ENCODE measurements around the gene GSKIP.
"Not testable (repeated sequence)": the region's sequence is repeated elsewhere in the genome, so short reads cannot be mapped to it uniquely, and the experiment has no call there.

Gene GSKIP, protein sequence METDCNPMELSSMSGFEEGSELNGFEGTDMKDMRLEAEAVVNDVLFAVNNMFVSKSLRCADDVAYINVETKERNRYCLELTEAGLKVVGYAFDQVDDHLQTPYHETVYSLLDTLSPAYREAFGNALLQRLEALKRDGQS

DNA sequence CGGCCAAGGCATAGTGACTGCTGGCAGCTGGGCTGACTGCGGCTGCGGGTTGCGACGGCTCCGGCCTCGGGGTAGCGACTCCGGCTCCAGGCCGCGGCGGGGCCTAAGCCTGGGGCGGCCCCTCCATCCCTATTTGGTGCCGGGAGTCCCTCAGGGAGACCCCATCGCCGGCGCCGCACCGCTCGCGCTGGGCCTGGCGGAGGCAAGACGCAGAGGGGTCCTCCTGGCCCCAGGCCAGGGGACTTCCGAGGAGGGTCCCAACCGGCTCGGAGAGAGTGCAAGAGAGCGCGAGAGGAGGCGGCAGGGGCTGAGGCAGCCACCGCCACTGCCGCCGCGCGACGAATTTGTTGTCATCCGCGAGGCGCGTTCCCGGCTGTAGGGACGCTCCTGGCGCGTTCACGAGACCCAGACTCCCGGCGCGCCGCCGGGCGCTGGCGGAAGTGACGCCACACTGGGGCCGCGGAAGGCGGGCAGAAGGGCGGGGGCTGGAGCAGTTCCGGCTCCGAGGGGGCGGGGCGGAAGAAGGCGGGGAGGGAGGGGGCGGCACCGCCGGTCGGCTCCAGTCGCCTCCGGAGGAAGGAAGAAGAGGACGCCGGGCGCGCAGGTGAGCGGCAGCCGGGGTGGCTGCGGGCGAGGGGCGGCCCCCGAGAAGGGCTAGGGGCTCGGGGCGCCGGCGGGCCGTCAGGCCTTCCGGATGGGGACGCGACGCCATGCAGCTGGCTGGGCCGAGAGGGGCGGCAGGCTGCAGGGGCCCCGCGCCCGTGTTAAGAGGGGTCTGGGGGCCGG is at the start of gene GSKIP, which contains the start of gene ATG2B:
GSKIP (plus strand) TSS at position 562 of the 786 bp plus-strand sequence. CDS start 18,722 bp downstream, outside the sequence.
ATG2B (minus strand) TSS at position 377 of the 786 bp plus-strand sequence; CDS start at position 12, 365 bp downstream.
- Histone ChIP-seq H3K27me3 (ENCODE audit: control insufficient read depth, insufficient read depth, low read length) (no peaks in the 10 kb centered on the region), H3K4me1 (ENCODE audit: control insufficient read depth, insufficient read depth, low read length) (peaks cover 5% of the 10 kb centered on the region), H3K9ac (ENCODE audit: low read length) (peak within 1 kb of the TSS; percentile 84), H3K4me3 (ENCODE audit: low read length) (peak within 1 kb of the TSS; percentile 97), H3K36me3 (ENCODE audit: control insufficient read depth, insufficient read depth, low read length) (no peaks in the 10 kb centered on the region), H3K27ac (ENCODE audit: low read depth, low read length) (peak within 1 kb of the TSS; percentile 91)

DNA sequence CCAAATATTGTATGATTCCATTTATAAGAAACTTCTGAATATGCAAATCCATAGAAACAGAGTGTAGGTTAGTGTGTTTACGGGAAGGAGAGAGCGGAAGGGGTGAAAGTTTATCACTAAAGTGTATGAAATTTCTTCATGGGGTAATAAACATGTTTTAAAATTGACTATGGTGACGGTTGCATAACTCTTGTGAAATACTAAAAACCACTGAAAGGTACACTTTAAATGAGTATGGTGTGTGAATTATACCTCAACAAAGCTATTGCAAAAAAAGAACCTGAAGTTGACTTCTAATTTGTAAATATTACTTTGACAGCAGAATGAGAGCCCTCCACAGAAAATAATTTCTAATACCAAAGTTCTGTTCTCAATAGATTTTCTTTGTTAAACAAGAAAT is 47.2 kb upstream of the GSKIP start:
- H3K9ac ChIP-seq (ENCODE audit: low read length) = no peak overlapping the region
- H3K4me1 ChIP-seq (ENCODE audit: control insufficient read depth, insufficient read depth, low read length) = no peaks in the 10 kb centered on the region
- peaks cover 16% of the 10 kb centered on the region for H3K36me3 ChIP-seq (ENCODE audit: control insufficient read depth, insufficient read depth, low read length)
- no peaks in the 10 kb centered on the region for H3K27me3 ChIP-seq (ENCODE audit: control insufficient read depth, insufficient read depth, low read length)
- no peak overlapping the region for H3K27ac ChIP-seq (ENCODE audit: low read depth, low read length)
- H3K4me3 ChIP-seq (ENCODE audit: low read length) = no peak overlapping the region

DNA sequence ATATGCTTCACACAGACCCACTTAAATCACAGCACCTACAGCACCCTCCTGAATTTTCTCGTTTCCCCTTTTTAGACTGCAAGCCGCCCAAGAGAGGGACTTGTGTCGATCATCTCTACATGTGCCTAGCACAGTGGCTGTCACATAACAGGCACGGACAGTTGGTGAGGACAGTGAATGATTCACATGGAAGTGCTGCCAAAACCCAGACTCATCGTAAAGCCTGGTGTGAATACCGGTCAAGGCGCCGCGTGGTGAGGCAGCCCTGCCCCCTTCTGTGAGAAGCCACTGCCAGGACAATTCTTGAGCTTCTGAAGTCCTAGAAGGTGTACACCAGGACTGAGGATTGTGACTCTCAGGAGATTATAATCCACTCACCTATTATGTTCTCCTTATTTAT is 44.5 kb upstream of the GSKIP start:
- Histone ChIP-seq H3K27me3 (ENCODE audit: control insufficient read depth, insufficient read depth, low read length) (no peaks in the 10 kb centered on the region), H3K9ac (ENCODE audit: low read length) (no peak overlapping the region), H3K27ac (ENCODE audit: low read depth, low read length) (no peak overlapping the region), H3K4me1 (ENCODE audit: control insufficient read depth, insufficient read depth, low read length) (no peaks in the 10 kb centered on the region), H3K4me3 (ENCODE audit: low read length) (no peak overlapping the region), H3K36me3 (ENCODE audit: control insufficient read depth, insufficient read depth, low read length) (peaks cover 22% of the 10 kb centered on the region)

DNA sequence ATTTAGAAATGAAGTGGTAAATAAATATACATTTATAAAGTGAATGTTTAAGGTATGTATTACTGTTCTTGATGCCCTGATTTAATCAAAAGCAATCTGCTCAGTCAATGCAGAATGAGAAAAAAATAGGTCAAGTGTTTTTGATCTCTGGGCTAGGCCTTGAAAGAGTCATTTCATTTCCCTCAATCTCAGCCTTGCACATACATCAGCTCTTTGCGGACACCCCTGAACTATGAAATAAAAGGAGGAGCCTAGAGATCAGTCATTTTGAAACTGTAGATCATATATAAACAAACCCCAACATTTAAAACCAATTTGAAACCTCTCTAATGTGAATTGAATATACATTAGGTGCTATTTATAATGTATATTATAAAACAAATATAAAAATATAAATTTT is 42.7 kb upstream of the GSKIP start:
- Histone ChIP-seq H3K4me3 (ENCODE audit: low read length) (no peak overlapping the region), H3K4me1 (ENCODE audit: control insufficient read depth, insufficient read depth, low read length) (no peaks in the 10 kb centered on the region), H3K27ac (ENCODE audit: low read depth, low read length) (no peak overlapping the region), H3K36me3 (ENCODE audit: control insufficient read depth, insufficient read depth, low read length) (peaks cover 17% of the 10 kb centered on the region), H3K9ac (ENCODE audit: low read length) (no peak overlapping the region), H3K27me3 (ENCODE audit: control insufficient read depth, insufficient read depth, low read length) (no peaks in the 10 kb centered on the region)

DNA sequence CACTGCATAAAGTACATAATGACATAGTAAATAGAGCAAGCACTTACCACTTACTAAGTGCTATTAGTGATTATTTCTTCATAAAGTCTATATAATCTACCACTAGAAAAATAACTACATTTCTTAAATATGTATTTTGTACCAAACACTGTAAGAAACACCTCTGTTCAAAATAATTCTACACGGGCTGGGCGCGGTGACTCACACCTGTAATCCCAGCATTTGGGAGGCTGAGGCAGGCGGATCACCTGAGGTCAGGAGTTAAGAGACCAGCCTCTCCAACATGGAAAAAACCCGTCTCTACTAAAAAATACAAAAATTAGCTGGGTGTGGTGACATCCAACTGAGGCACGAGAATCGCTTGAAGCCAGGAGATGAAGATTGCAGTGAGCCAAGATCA is 39.1 kb upstream of the GSKIP start:
- Histone ChIP-seq H3K9ac (ENCODE audit: low read length) (no peak overlapping the region), H3K27ac (ENCODE audit: low read depth, low read length) (no peak overlapping the region), H3K27me3 (ENCODE audit: control insufficient read depth, insufficient read depth, low read length) (no peaks in the 10 kb centered on the region), H3K36me3 (ENCODE audit: control insufficient read depth, insufficient read depth, low read length) (peaks cover 7% of the 10 kb centered on the region), H3K4me3 (ENCODE audit: low read length) (no peak overlapping the region), H3K4me1 (ENCODE audit: control insufficient read depth, insufficient read depth, low read length) (no peaks in the 10 kb centered on the region)

DNA sequence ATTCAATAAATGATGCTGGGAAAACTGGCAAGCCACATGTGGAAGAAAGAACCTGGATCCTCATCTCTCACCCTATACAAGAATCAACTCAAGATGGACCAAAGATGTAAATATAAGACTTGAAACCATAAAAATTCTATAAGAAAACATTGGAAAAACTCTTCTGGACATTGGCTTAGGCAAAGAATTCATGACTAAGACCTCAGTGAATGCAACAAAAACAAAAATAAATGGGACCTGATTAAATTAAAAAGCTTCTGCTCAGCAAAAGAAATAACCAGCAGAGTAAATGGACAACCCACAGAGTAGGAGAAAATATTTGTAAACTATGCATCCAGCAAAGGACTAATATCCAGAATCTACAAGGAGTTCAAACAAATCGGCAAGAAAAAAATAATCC is 24.8 kb upstream of the GSKIP start:
- H3K36me3 ChIP-seq (ENCODE audit: control insufficient read depth, insufficient read depth, low read length) = peaks cover 2% of the 10 kb centered on the region
- no peaks in the 10 kb centered on the region for H3K4me1 ChIP-seq (ENCODE audit: control insufficient read depth, insufficient read depth, low read length)
- no peak overlapping the region for H3K27ac ChIP-seq (ENCODE audit: low read depth, low read length)
- H3K4me3 ChIP-seq (ENCODE audit: low read length) = no peak overlapping the region
- no peak overlapping the region for H3K9ac ChIP-seq (ENCODE audit: low read length)
- no peaks in the 10 kb centered on the region for H3K27me3 ChIP-seq (ENCODE audit: control insufficient read depth, insufficient read depth, low read length)

DNA sequence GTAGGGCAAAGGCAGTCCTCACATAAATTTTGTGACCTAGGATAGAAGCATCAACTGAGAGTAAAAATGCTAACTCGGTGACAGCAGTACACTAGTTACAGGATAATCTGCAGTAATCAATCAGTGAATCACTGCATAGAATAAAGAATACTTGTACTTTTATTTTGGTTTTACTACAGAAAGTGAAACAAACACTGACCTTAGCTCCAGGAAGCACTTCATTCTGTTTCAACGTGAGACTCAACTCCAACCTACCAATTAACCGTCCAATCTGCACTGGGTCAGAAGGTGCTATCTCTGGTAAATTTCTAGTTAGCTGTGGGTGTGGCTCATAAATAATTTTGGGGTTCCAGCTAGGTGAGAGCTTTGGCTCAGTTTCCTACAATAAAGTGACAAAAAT is 22.0 kb upstream of the GSKIP start:
- no peak overlapping the region for H3K9ac ChIP-seq (ENCODE audit: low read length)
- peaks cover 2% of the 10 kb centered on the region for H3K36me3 ChIP-seq (ENCODE audit: control insufficient read depth, insufficient read depth, low read length)
- H3K4me1 ChIP-seq (ENCODE audit: control insufficient read depth, insufficient read depth, low read length) = no peaks in the 10 kb centered on the region
- no peaks in the 10 kb centered on the region for H3K27me3 ChIP-seq (ENCODE audit: control insufficient read depth, insufficient read depth, low read length)
- no peak overlapping the region for H3K27ac ChIP-seq (ENCODE audit: low read depth, low read length)
- no peak overlapping the region for H3K4me3 ChIP-seq (ENCODE audit: low read length)

DNA sequence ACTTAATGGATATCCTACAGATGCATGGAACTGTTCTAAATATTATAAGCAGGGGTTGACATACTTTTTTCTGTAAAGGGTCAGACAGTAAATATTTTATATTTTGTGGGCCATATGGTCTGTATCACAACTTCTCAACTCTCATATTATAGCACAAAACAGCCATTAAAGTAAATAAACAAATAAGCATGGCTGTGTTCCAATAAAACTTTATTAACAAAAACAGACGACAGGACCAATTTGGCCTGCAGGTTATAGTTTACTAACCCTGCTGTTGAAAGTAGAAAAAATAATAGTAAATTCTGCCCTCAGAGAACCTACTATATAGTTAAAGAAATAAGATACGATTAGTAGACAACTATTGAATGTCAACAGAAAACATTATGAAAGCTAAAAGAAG is 17.7 kb upstream of the GSKIP start:
- H3K27ac ChIP-seq (ENCODE audit: low read depth, low read length) = no peak overlapping the region
- no peaks in the 10 kb centered on the region for H3K4me1 ChIP-seq (ENCODE audit: control insufficient read depth, insufficient read depth, low read length)
- H3K36me3 ChIP-seq (ENCODE audit: control insufficient read depth, insufficient read depth, low read length) = no peaks in the 10 kb centered on the region
- H3K27me3 ChIP-seq (ENCODE audit: control insufficient read depth, insufficient read depth, low read length) = no peaks in the 10 kb centered on the region
- H3K9ac ChIP-seq (ENCODE audit: low read length) = no peak overlapping the region
- no peak overlapping the region for H3K4me3 ChIP-seq (ENCODE audit: low read length)

DNA sequence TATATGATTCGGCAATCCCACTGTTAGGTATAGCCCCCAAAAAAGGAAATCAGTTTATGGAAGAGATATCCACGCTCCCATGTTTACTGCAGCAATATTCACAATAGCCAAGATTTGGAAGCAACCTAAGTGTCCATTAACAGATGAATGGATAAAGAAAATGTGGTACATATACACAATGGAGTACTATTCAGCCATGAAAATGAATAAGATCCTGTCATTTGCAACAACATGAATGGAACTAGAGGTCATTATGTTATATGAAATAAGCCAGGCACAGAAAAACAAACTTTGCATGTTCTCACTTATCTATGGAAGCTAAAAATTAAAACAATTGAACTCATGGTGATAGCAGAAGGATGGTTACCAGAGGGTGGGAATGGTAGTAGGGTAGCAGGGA is 15.4 kb upstream of the GSKIP start:
- not testable (repeated sequence) for H3K4me3 ChIP-seq (ENCODE audit: low read length); H3K4me1 ChIP-seq (ENCODE audit: control insufficient read depth, insufficient read depth, low read length); H3K27me3 ChIP-seq (ENCODE audit: control insufficient read depth, insufficient read depth, low read length); H3K36me3 ChIP-seq (ENCODE audit: control insufficient read depth, insufficient read depth, low read length); H3K27ac ChIP-seq (ENCODE audit: low read depth, low read length); H3K9ac ChIP-seq (ENCODE audit: low read length)

DNA sequence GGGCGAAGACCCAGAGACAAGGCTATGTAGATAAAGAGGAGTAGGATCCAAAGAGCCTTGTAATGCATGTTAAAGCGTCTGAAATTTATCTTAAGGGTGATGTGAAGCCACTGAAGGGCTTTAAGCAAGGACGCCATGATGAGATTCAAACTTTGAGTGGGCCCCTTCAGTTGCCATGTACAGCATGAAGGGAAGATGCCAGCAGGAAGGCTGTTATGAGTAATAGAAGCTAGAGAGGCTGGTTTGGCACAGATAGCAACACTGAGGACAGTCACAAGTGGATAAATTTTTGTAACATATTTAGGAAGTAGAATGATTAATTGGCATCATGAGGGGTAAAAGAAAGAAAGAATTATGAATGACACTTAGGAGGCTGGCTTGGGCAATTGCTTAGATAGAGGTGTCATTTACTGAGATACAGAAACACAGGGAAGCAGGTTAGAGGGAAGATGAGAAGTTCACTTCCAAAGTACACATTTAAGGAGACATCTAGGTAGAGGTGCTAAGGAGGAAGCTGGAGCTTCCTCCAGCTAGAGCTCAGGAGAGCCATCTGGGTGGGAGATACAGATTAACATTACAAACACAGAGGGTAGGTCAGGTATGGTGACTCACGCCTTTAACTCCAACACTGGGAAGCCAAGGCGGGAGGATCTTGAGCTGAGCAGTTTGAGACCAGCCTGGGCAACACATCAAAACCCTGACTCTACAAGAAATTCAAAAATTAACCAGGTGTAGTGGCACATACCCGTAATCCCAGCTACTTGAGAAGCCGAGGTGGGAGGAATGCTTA is 13.8 kb upstream of the GSKIP start:
- no peaks in the 10 kb centered on the region for H3K4me1 ChIP-seq (ENCODE audit: control insufficient read depth, insufficient read depth, low read length)
- H3K9ac ChIP-seq (ENCODE audit: low read length) = no peak overlapping the region
- no peak overlapping the region for H3K27ac ChIP-seq (ENCODE audit: low read depth, low read length)
- H3K27me3 ChIP-seq (ENCODE audit: control insufficient read depth, insufficient read depth, low read length) = no peaks in the 10 kb centered on the region
- no peaks in the 10 kb centered on the region for H3K36me3 ChIP-seq (ENCODE audit: control insufficient read depth, insufficient read depth, low read length)
- H3K4me3 ChIP-seq (ENCODE audit: low read length) = no peak overlapping the region

DNA sequence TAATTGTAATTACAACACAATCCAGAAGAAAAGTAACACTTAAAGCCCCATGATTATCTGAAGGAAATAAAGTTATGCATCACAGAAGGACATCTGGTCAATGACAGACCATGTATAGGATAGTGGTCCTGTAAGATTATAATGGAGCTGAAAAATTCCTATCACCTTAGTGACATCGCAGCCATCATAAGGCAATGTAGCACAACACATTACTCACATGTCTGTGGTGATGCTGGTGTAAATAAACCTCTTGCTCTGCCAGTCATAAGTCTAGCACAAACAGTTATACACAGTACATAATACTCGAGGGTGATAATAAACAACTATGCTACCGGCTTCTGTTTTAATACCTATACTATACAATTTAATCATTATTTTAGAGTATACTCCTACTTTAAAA is 11.3 kb upstream of the GSKIP start:
- Histone ChIP-seq H3K27me3 (ENCODE audit: control insufficient read depth, insufficient read depth, low read length) (no peaks in the 10 kb centered on the region), H3K27ac (ENCODE audit: low read depth, low read length) (no peak overlapping the region), H3K4me1 (ENCODE audit: control insufficient read depth, insufficient read depth, low read length) (no peaks in the 10 kb centered on the region), H3K9ac (ENCODE audit: low read length) (no peak overlapping the region), H3K36me3 (ENCODE audit: control insufficient read depth, insufficient read depth, low read length) (no peaks in the 10 kb centered on the region), H3K4me3 (ENCODE audit: low read length) (no peak overlapping the region)

DNA sequence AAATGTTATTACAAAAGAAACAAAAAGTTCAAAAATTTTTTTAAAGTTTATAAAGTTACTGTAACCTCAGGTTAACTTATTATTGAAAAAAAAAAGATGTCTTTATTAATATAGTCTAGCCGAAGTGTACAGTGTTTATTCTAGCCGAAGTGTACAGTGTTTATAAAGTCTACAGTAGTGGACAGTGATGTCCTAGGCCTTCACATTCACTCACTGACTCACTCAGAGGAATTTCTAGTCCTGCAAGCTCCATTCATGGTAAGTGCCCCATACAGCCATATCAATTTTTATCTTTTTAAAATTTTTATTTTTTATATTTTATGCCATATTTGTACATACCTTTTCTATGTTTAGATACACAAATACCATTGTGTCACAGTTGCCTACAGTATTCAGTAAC is 10.6 kb upstream of the GSKIP start:
- Histone ChIP-seq H3K4me3 (ENCODE audit: low read length) (no peak overlapping the region), H3K4me1 (ENCODE audit: control insufficient read depth, insufficient read depth, low read length) (no peaks in the 10 kb centered on the region), H3K36me3 (ENCODE audit: control insufficient read depth, insufficient read depth, low read length) (no peaks in the 10 kb centered on the region), H3K27me3 (ENCODE audit: control insufficient read depth, insufficient read depth, low read length) (no peaks in the 10 kb centered on the region), H3K27ac (ENCODE audit: low read depth, low read length) (no peak overlapping the region), H3K9ac (ENCODE audit: low read length) (no peak overlapping the region)

Measured in rectal smooth muscle tissue (tissue), 1 donor.